Measurements from ENCODE around the gene ZNF497.
"Not testable (repeated sequence)": the region's sequence is repeated elsewhere in the genome, so short reads cannot be mapped to it uniquely, and the experiment has no call there.

ZNF497 gene

DNA sequence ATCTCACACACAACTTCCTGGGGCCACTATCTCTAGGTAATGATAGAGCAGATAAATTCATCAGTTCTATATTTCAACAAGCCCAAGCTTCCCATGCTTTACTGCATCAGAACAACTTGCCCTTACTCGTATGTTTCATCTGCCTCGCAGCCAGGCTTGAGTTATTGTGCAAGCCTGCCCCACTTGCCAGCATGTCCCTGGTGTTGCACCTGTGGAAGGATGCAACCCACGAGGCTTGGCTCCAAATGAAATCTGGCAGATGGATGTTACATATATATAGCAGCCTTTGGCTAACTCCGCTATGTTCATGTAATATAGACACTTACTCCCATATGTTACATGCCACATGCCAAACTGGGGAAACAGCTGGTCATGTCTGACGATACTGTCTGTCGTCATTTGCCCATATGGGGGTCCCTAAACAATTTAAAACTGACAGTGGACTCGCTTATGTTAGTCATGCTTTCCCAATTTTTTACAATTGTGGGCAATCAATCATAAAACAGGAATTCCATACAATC, 51.1 kb downstream of the ZNF497 start:
- no peak for DNase-seq
- no peaks in the 10 kb centered on the region for H3K9me3 ChIP-seq (replicated peaks; ENCODE audit: insufficient read depth, low read length)

DNA sequence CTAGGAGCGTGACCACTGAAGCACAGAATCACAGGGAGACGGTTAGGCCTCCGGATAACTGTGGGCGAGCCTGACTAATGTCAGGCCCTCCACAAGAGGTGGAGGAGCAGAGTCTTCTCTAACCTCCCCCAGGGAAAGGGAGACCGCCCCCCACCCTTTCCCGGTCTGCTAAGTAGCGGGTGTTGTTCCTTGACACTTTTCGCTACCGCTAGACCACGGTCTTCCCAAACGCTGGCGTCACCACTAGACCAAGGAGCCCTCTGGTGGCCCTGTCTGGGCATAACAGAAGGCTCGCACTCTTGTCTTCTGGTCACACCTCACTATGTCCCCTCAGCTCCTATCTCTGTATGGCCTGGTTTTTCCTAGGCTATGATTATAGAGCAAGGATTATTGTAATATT, 51.9 kb downstream of the ZNF497 start:
- H3K9me2 ChIP-seq (replicated peaks; ENCODE audit: insufficient read depth, low read length); H3K27ac ChIP-seq (ENCODE audit: low read length); H3K4me1 ChIP-seq (ENCODE audit: low read length); H3K9ac ChIP-seq (ENCODE audit: low read length); H2AFZ ChIP-seq (ENCODE audit: low read length); H3K9me3 ChIP-seq (replicated peaks; ENCODE audit: insufficient read depth, low read length); H3F3A ChIP-seq (ENCODE audit: insufficient read depth, low read length); H3K4me2 ChIP-seq (ENCODE audit: low read depth, low read length); H3K27me3 ChIP-seq (replicated peaks; ENCODE audit: insufficient read depth, low read length); H3K4me3 ChIP-seq (ENCODE audit: low read length); H4K20me1 ChIP-seq (ENCODE audit: insufficient read depth, low read length); DNase-seq: not testable (repeated sequence)
- Histone ChIP-seq H3K36me3 (replicated peaks; ENCODE audit: insufficient read depth, low read length) (peaks cover 29% of the 10 kb centered on the region), H3K79me2 (ENCODE audit: low read length) (peaks cover 24% of the 10 kb centered on the region)

More for the DNA sequence above, 51.1 kb downstream of the ZNF497 start:
- TF ChIP-seq, protein P1, sequence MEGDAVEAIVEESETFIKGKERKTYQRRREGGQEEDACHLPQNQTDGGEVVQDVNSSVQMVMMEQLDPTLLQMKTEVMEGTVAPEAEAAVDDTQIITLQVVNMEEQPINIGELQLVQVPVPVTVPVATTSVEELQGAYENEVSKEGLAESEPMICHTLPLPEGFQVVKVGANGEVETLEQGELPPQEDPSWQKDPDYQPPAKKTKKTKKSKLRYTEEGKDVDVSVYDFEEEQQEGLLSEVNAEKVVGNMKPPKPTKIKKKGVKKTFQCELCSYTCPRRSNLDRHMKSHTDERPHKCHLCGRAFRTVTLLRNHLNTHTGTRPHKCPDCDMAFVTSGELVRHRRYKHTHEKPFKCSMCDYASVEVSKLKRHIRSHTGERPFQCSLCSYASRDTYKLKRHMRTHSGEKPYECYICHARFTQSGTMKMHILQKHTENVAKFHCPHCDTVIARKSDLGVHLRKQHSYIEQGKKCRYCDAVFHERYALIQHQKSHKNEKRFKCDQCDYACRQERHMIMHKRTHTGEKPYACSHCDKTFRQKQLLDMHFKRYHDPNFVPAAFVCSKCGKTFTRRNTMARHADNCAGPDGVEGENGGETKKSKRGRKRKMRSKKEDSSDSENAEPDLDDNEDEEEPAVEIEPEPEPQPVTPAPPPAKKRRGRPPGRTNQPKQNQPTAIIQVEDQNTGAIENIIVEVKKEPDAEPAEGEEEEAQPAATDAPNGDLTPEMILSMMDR (IDR thresholded peaks at IDR 0.05; ENCODE audit: low read length), result no peak
- TF ChIP-seq EZH2phosphoT487 (IDR thresholded peaks at IDR 0.05; ENCODE audit: low read length), result no peak
- TF ChIP-seq EZH2 (optimal IDR thresholded peaks at IDR 0.05; ENCODE audit: low read depth, low read length), result no peak
- no peak overlapping the region for H3K27ac ChIP-seq (ENCODE audit: low read length)
- peaks cover 29% of the 10 kb centered on the region for H3K36me3 ChIP-seq (replicated peaks; ENCODE audit: insufficient read depth, low read length)
- no peak overlapping the region for H3K4me2 ChIP-seq (ENCODE audit: low read depth, low read length)
- H2AFZ ChIP-seq (ENCODE audit: low read length), result no peak overlapping the region
- H3K9ac ChIP-seq (ENCODE audit: low read length), result no peak overlapping the region
- H3K79me2 ChIP-seq (ENCODE audit: low read length), result peaks cover 16% of the 10 kb centered on the region
- no peak overlapping the region for H3K4me3 ChIP-seq (ENCODE audit: low read length)
- H3K4me1 ChIP-seq (ENCODE audit: low read length), result no peaks in the 10 kb centered on the region
- no peaks in the 10 kb centered on the region for H3K27me3 ChIP-seq (replicated peaks; ENCODE audit: insufficient read depth, low read length)
- no peaks in the 10 kb centered on the region for H4K20me1 ChIP-seq (ENCODE audit: insufficient read depth, low read length)
- H3K9me2 ChIP-seq (replicated peaks; ENCODE audit: insufficient read depth, low read length), result no peaks in the 10 kb centered on the region
- no peaks in the 10 kb centered on the region for H3F3A ChIP-seq (ENCODE audit: insufficient read depth, low read length)

DNA sequence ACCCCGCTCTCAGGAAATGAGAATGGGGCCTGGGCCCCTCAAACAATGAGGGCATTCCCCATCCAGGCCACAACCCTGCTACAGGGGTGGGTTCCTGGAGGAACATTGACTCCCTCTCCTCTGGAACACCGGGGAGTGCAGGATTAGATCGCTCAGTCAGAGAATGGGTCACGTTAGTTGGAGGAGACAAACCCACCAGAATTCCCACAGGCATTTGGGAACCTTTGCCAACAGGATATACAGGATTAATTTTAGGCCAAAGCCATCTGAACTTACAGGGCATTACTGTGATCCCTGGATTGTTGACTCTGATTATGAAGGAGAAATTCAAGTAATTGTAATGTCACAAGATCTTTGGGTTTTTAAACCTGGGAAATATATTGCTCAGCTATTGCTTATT, 54.8 kb downstream of the ZNF497 start:
- Histone ChIP-seq H2AFZ (ENCODE audit: low read length) (no peak overlapping the region), H3K4me2 (ENCODE audit: low read depth, low read length) (no peak overlapping the region), H3K36me3 (replicated peaks; ENCODE audit: insufficient read depth, low read length) (peaks cover 26% of the 10 kb centered on the region), H3K27me3 (replicated peaks; ENCODE audit: insufficient read depth, low read length) (no peaks in the 10 kb centered on the region), H3K9me2 (replicated peaks; ENCODE audit: insufficient read depth, low read length) (no peaks in the 10 kb centered on the region), H3K4me1 (ENCODE audit: low read length) (no peaks in the 10 kb centered on the region), H4K20me1 (ENCODE audit: insufficient read depth, low read length) (no peaks in the 10 kb centered on the region), H3K27ac (ENCODE audit: low read length) (no peak overlapping the region), H3K4me3 (ENCODE audit: low read length) (no peak overlapping the region), H3K9me3 (replicated peaks; ENCODE audit: insufficient read depth, low read length) (no peaks in the 10 kb centered on the region), H3K79me2 (ENCODE audit: low read length) (peaks cover 27% of the 10 kb centered on the region), H3F3A (ENCODE audit: insufficient read depth, low read length) (no peaks in the 10 kb centered on the region), H3K9ac (ENCODE audit: low read length) (no peak overlapping the region)
- DNase-seq, result no peak
- TF ChIP-seq, protein P1 (IDR thresholded peaks at IDR 0.05; ENCODE audit: low read length), result no peak
- TF ChIP-seq EZH2 (optimal IDR thresholded peaks at IDR 0.05; ENCODE audit: low read depth, low read length) (no peak), EZH2phosphoT487 (IDR thresholded peaks at IDR 0.05; ENCODE audit: low read length) (no peak)

DNA sequence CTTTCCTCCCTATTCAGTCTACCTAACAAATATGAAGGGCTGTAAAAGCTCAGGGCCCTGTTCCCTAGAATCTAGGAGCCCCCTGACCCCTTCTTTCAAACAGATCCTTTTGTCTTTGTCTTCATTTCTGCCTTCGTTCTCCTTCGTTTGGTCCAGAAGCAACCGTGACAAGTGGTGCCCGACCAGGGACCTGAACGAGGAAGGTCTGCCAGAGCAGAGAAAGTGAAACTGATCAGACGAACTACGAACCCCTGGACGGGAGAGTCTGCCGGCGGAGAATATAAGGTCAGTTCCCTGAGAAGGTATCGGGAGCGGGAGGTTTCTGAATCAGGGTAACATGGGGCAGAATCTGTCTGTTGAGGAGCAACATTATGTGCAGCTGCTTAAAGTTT, 56.6 kb downstream of the ZNF497 start:
- H3K79me2 ChIP-seq (ENCODE audit: low read length), result peaks cover 27% of the 10 kb centered on the region
- no peaks in the 10 kb centered on the region for H3F3A ChIP-seq (ENCODE audit: insufficient read depth, low read length)
- peak; percentile 39 for DNase-seq
- TF ChIP-seq, protein P1 (IDR thresholded peaks at IDR 0.05; ENCODE audit: low read length), result no peak
- TF ChIP-seq EZH2phosphoT487 (IDR thresholded peaks at IDR 0.05; ENCODE audit: low read length) (no peak), EZH2 (optimal IDR thresholded peaks at IDR 0.05; ENCODE audit: low read depth, low read length) (no peak)
- H3K4me3 ChIP-seq (ENCODE audit: low read length), result peak overlapping the region; percentile 78
- H2AFZ ChIP-seq (ENCODE audit: low read length), result peak overlapping the region; percentile 50; the same call in 1 of the 2 replicates
- H3K36me3 ChIP-seq (replicated peaks; ENCODE audit: insufficient read depth, low read length), result peaks cover 16% of the 10 kb centered on the region; the same call in 1 of the 2 replicates
- H3K9ac ChIP-seq (ENCODE audit: low read length), result peak overlapping the region; percentile 62
- H3K27ac ChIP-seq (ENCODE audit: low read length), result peak overlapping the region; percentile 45; the same call in 1 of the 2 replicates
- no peaks in the 10 kb centered on the region for H3K9me3 ChIP-seq (replicated peaks; ENCODE audit: insufficient read depth, low read length)
- H3K9me2 ChIP-seq (replicated peaks; ENCODE audit: insufficient read depth, low read length), result no peaks in the 10 kb centered on the region
- no peaks in the 10 kb centered on the region for H3K27me3 ChIP-seq (replicated peaks; ENCODE audit: insufficient read depth, low read length)
- H3K4me2 ChIP-seq (ENCODE audit: low read depth, low read length), result peak overlapping the region; percentile 78
- no peaks in the 10 kb centered on the region for H4K20me1 ChIP-seq (ENCODE audit: insufficient read depth, low read length)
- H3K4me1 ChIP-seq (ENCODE audit: low read length), result no peaks in the 10 kb centered on the region

All from MM.1S (cell line).